ENCODE results near the gene ARFGEF2.

Gene ARFGEF2

DNA sequence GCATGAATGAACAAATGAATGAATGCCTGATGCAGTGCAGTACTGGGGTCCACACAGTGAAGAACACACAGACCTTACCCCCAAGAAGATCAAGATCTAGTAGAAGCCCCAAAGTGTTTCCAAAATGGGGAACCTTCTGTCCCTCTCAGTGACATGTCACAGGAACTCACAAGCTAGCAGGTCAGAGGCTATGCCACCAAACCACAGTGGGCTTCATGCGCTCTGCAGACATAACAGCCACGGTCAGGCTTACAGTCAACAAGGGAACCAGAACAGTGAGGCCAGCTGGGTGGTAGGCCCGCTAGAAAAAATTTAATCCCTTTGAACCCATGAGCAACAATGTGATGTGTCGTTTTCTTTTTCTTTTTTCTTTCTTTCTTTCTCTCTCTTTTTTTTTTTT, 20.2 kb upstream of the ARFGEF2 start:
- no peak for DNase-seq

DNA sequence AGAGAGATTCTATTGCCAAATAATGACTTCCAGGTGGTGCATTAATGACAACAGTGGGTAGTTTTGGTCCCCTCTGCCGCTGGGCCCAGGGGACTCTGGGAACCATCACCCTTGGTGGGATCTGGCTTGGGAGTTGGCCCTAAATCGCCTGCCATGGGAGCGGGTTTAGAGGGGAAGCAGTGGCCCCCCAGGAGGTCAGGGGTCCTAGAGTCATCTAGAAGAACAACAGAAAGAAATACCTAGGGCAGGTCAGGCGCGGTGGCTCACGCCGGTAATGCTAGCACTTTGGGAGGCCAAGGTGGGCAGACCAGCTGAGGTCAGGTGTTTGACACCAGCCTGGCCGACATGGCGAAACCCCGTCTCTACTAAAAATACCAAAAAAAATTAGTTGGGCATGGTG, 17.8 kb upstream of the ARFGEF2 start:
- no peak for DNase-seq

DNA sequence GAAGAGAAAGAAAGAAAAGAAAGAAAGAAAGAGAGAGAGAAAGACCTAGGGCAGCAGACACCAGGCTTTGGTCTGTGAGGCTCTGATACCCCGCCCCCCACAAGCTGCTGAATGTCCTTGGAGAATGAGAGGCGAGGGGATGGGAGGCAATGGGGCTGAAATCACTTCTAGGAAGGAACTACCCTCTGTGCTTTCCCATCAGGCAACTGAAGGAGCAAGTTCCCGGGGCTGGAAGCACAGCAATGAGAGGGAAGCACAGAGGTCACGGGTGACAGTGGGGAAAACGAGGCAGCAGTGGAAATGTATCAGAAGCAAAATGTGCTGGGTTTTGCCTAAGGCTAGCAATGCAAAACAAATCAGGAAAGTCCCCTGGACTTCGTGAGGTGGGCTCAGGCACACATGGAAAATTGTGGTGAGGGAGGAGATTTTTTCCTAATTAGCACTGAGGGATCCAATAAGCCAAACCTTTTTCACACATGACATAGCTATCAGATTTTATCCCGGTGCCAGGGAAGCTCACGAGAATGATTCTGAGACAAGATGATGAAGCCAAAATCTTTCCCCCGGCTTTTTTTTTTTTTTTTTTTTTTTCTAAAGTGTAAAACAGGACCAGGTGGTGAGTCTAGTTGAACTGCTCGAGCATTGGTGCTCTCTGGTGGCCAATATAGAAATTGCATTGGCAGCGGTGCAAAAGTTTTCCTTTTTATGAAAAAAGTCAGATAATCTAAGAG, 16.8 kb upstream of the ARFGEF2 start:
- peak in 1 of 2 experiments; percentile 35 for DNase-seq

DNA sequence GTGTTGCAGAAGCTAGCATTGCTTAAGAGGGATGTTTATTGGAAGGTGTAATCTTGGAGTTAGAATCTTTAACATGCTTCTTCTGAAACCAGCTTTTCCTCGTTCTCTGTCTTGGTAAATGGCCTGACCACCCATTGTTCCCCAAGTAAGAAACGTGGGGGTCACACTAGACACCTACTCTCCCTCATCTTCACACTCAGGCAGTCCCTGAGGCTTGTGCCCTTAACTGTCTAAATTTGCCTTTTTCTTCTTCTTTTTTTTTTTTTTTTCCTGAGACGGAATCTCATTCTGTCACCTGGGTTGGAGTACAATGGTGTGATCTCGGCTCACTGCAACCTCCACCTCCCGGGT, 16.2 kb upstream of the ARFGEF2 start:
- no peak for DNase-seq

DNA sequence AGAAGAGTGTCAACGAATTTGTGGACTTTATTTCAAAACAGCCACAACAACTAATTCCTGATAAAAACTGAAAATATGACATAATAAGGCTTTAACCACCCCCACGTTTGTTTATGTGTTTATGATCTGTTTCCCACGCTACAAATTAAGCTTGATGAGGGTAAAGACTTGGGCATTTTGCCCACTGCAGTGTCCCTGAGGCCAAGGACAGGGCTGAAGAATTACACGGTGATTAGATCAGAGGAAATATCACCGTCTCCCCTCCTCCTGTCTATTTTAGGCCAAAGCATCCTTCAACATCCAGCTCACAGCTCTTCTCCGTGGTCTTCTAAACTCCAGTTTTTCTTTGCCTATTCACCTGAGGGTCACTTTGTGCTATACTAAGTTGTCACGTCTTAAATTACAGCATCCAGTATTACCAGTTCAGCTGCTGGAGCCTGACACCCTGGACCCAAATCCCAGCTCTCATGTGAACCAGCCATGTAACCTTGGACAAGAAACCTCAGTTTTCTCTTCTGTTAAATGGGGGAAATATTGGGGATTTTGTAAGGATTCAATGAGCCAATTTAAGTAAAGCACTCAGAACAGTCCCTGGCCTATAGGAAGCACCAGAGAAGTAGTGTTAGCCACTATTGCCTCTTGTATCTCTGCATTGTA, 15.2 kb upstream of the ARFGEF2 start:
- no peak for DNase-seq

DNA sequence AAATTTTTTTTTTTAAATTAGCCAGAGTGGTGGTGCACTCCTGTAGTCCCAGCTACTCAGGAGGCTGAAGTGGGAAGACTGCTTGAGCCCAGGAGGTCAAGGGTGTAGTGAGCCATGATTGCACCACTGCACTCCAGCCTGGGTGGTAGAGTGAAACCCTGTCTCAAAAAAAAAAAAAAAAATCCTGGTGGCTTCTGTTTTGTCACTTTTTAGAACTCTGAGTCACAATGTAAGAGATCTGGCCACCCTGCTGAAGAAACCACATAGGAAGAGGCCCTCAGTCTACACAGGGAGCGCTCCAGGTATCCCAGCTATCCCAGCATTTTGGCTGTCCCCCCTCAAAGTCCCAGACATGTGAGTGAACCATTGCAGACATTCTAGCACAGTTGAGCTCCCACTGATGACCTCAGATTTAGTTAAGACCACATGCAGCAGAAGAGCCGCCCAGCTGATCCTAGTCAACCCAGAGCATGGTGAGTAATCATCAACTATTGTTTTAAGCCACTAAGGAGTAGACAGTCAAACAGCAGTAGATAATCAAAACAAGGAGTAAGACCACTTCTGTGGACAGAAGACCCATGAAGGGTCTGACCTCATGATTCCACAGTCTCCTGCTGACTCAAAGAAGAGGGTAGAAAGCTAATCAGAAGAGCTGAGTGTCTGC, 12.7 kb upstream of the ARFGEF2 start:
- no peak for DNase-seq

DNA sequence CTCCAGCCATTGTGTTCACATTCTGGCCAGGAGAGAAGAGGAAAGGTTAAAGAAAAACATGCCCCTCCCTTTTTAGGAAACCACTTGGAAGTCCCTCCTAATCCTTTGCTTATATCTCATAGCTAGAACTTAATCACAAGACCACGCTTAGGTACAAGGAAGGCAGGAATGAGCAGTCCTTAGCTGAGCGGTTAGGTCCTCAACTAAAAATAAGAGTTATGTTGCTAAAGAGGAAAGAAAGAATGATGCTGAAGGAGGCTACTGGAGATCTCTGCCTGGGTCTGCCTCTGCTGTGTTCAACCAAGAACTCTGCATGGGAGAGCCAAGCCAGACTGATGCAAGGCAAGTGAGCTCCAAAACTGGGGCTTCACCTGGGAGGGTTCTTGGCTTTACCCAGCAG, 11.6 kb upstream of the ARFGEF2 start:
- DNase-seq: no peak

DNA sequence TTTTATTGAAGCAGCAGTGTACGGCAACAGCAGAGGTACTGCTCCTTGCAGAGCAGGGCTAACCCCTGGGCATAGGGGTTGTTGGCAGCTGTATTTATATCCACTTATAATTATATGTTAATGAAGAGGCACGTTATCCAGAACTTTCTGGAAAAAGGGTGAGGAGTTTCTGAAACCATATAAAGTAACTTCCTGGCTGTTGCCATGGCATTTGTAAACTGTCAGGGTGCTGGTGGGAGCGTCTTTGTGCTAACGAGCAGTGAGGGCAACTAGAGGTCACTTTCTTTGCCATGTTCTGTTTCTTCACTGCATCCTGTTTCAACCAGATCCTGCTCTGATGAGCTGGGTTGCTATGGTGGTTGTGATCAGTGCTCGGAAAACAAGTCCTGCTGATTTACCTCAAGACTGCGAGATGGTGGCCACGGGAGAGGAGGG, 11.1 kb upstream of the ARFGEF2 start:
- DNase-seq: no peak

DNA sequence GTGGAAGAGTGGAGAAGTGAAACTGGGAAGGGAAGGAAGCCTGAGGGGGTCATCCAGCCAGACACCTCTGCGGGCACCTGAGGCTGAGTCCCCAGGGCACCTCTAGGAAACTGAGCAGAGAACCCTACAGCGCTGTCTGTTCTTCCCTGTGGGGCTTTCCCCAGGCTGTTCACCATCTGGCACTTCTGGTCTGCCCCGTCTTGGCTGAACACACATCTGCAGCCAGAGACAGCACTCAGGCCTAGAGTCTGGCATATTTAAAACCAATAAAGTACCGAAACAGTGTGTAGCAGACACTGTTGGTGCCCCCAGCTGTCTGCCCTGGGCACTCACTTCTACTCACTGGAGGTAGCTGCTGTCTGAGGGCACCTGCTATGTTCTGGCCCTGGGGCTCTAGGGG, 9.4 kb upstream of the ARFGEF2 start:
- DNase-seq: no peak

DNA sequence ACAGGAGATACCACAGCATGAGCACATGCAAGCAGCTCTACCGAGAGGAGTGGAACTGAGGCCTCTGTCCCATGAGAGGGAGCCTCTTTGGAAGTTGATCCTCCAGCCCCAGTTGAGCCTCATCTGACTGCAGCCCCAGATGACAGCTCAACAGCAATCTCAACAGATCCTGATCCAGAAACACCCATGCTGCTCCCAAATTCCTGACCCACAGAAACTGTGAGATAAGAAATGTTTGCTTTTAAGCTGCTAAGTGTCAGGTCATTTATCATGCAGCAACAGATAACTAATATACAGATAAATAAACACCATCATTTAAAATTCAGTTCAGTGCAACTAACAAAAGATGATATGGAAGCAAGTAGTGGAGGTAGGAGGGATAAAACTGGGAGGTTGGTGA, 4.8 kb upstream of the ARFGEF2 start:
- DNase-seq: no peak

DNA sequence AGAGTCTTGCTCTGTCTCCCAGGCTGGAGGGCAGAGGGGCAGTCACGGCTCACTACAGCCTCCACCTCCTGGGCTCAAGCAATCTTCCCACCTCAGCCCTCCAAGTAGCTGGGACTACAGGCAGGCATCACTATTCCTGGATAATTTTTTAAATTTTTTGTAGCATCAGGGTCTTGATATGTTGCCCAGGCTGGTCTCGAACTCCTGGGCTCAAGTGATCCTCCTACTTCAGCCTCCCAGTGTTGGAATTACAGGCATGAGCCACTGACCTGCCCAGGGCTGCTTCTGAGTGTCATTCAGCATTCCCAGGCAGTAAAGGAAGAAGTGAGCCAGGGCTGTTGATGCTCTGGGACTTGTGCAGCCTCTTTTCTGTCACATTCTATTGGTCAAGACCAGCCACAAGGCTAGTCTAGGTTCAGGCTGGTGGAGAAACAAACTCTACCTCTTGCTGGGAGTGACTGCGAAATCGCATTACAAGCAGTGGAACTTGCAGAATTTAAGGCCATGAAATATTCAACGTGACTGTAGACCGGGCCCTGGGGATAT, 2.1 kb upstream of the ARFGEF2 start:
- DNase-seq: no peak

DNA sequence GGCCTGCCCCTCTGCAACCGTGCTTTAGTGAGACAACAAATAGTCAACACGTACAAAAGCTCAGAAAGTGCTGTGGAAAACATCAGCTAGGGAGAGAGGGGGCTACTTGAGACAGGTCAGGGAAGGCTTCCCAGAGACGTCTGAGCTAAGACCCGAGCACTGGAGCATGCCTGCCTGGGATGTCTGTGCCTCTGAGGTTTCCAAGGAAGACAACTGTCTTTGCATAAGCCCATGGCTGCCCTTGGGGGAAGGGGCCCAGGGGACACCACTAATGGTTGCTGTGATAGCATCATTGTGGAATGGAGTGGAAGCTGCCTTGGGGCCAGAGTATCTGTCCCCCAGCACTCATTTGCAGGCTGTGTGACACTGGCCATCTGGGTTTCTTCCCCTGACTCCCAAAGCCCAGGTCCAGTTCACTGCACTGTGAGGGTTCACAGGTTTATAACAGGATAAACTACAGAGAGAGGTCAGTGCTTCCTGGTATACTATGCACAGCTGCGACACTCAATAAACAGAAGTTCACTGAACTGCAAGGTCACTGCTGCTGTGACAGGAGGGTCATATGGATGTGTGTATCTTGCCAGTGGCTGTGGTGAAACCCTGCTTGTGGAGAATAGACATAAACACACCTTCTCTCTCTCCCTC, 1.5 kb upstream of the ARFGEF2 start:
- DNase-seq: no peak

DNA sequence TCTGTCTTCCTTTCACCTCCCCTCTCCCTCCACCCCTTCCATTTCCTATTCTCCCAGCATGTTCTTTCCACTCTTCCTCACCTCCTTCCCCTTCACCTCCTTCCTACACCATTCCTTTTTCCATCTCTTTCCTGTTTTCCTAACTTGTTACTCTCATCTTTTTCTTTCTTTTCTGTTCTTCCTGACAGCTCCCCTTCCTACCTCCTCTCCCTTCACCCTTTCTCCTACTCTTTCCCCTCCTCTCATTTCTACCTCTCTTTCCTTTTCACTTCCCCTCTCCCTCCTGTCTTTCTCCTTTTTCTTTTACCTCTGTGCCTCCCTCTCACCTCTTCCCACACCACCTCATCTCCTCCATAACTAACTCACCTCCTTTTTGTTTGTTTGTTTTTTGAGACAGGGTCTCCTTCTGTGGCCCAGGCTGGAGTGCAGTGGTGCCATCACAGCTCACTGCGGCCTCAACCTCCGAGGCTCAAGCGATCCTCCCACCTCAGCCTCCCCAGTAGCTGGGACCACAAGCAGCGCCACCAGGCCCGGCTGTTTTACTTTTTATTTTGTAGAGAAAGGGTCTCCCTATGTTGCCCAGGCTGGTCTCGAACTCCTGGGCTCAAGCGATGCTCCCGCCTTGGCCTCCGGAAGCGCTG, 864 bp upstream of the ARFGEF2 start:
- DNase-seq: no peak

DNA sequence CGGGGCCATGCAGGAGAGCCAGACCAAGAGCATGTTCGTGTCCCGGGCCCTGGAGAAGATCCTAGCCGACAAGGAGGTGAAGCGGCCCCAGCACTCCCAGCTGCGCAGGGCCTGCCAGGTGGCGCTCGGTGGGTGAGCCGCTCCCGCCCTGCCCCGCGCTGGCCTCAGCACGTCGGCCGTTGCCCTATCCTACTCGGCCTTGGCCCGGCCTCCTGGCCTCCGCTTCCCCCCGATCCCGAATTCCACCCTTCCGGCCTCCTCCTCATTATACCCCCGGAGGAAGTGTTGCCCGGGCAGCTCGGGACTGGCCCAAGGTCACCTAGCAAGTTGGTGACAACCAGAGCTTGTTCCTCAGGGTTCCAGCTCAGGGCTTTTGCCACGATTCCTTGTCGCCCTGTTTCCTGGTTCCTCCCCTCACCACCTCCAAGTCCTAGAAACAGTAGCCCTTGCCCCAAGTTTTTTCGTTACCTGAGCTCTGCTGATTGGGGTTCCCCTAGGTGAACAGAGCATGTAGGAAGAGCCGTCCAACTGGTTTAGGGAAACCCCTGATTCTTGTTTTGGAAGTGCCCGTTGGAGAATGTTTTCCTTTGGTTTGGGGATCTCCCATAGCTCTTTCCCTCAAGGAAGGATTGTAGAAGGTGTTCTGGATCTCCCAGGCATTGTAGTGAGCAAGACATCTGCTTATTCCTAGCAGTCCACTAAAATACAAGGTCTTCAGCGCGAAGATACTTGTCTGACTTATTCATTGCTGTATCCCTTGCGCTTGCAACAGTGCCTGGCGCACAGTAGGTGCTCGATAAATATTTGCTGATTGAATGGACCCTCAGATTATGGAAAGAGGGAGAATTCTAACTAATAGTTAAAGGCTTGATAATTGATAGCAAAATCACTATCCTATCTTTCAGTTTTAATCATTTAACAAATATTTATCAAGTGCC, 641 bp downstream of the ARFGEF2 start:
- no peak for DNase-seq

DNA sequence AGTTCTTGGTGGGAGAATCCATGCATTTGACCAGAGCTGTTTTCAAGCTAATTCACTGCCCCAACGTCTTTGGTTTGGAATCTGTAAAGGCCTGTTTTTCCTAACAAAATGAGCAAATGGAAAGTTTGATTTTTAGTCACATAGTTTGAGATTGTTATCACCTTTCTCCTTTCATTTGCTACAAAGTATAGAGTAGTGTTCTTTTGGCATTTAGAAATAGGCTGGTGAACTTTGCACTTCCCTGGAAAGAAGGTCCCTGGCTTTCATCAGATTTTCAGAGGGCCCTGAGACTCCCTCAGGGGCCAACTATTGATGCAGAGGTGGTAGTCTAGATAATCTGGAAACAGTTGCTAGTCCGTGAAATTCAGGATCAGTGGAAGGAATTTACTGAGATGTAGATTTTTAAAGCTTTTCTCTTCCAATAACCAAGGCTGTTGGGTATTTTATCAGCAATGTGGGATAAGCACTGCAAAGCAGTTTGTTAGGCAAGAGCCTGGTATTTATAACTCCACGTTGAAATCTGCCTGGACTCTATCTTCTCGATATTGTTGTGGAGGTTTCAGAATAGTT, 1.7 kb downstream of the ARFGEF2 start:
- DNase-seq: no peak

DNA sequence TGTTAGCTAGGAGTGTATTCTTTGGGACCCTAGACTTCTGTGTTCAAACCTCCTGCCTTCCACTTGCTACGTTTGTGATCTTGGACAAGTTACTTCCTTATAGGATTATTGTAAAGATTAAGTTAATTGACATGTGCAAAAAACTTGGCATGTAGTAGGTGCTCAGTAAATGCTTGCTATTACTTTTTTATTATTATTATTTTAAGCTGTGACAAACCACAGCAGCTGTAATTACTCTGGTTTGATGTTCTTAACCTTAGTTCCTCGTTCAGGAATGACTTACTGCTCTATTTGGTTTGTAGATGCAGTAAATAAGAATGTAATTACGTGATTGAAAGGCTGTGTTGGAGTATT, 3.2 kb downstream of the ARFGEF2 start:
- DNase-seq: no peak

DNA sequence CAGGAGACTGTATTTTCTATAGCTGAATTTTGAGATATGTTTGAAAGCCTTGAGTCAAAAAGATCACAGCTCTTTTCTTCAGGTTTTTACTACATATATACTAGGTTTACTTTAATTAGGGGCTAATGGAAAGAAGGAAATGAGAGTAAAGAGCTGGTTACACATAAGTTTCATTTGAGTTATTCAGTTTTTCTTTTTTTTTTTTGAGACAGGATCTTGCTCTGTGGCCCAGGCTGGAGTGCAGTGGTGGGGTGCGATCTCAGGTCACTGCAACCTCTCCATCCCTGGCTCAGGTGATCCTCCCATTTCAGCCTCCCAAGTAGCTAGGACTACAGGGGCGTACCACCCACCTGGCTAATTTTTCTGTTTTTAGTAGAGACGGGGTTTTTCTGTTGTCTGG, 4.8 kb downstream of the ARFGEF2 start:
- DNase-seq: no peak

DNA sequence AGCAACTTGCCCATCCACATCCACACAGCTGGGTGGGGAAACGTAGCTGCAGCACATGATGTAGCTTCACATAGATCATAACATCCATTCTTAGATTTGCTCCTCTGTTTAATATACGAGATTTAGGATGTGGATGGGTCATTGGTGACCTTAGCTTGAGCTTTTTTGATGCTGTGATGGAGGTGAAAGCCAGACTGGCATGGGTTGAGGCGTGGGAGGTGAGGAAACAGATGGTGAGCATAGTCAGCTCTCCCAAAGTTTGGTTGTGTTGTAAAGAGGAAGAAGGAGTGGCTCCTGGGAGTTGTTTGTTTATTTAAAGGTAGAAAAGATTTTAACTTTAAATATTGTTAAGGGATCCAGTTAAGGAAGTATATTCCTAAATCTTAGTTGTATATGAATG, 5.3 kb downstream of the ARFGEF2 start:
- no peak for DNase-seq

DNA sequence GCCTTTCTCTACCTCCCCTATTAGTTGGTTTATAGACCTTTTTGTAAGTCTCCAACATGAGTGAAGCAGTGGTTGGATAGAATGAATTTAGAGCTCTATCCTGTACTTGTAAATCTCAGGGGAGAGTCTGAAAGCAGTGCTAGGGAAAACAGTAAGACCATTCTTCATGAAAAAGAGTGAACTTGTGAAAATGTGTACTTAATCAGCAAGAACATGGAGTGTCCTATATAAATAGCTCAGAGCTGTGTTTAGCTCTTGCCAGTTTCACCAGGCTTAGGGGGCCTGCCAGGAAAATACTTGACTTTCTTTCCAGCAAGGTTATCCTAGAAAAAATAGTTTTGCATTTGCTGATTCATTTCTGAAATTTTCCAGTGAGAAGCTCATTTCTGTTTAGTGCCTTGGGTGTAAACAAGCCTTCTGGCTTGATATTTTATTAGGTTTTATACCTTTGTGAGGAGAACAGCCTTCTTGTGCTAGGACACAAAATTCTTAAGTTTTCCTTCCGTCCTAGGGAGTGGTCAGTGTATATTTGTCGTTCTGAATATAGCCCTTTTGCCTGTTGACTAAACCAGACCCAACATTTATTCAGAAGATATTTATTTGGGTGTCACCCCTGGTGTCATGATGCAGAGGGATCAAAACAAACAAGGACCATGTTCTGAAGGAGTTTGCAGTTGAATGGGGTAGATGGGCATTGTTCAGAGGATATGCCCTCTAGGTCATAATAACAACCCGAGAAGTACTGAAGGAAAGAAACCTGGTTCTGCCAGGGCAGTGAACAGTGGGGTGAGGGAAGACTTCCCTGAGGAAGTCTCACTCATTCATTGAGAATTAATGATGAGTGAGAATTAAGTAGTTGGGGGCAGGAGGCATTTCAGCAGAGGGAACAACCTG, 7.6 kb downstream of the ARFGEF2 start:
- DNase-seq: no peak

DNA sequence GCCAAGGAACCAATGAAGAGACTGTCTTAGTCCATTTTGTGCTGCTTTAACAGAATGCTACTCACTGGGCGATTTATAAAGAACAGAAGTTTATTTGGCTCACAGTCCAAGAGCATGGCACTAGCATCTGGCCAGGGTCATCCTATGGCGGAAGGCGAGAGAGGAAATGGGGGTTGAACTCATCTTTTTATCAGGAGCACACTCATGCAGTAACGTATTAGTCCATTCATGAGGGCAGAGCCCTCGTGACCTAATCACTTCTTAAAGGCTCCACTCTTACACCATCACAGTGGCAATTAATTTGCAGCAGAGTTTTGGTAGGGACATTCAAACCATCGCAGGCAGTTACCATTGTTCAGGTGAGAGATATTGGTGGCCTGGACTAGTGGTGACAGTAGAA, 8.5 kb downstream of the ARFGEF2 start:
- no peak for DNase-seq

DNA sequence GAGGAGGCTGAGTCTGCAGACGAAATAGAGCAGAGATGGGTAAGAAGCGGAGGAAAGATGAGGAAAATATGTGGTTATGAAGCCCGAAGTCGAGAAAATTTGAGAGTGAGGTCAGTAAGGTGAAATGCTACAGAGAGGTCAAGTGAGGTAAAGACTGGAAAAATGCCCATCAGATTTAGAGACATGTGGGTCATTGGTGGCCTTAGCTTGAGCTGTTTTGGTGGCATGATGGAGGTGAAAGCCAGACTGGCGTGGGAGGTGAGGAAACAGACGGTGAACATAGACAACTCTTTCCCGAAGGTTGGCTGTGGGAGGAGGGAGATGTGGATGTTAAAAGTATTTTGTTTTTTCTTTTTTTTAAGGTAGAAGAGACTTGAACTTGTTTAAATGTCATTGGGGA, 9.4 kb downstream of the ARFGEF2 start:
- DNase-seq: no peak
